ENCODE results near the gene SLC12A2. TPM values are rescaled to one million over a fixed set of nuclear protein-coding genes. Genes with fewer than 3 reads are reported as not detected.
A peak's percentile ranks its signal among the peaks of the same experiment; 100 is the strongest.

The SLC12A2 gene
- total RNA-seq, 4 donors from 2014 or later: 21.9 to 78.6 (median 22.2) TPM

DNA sequence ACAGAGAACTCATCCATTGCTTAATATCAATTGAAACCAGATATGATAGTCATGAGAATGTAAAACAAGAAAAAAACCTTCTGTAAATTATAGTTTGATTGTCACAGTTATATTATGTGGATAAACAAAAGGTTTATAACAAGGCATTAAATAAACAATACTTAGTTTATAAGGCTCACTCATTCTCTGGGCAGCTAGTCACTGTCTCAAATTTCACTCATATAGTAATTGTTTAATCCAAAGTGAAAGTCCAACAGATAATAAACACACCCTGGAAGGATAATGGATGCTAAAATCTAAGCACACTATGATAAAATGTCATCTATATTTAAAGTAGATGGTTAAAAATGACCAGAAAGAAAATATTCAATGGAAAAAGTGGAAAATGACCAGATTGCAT is 30.8 kb upstream of the SLC12A2 start:
- intact Hi-C loops (cut with DNase I; ENCODE audit: low total_unique reads): no loop called here
- Histone ChIP-seq H3K4me3 (no peak overlapping the region), H3K9me3 (no peaks in the 10 kb centered on the region), H3K27ac (no peak overlapping the region), H3K27me3 (no peaks in the 10 kb centered on the region), H3K4me1 (no peaks in the 10 kb centered on the region), H3K36me3 (no peaks in the 10 kb centered on the region)
- no peak for TF ChIP-seq POLR2A (IDR thresholded peaks at IDR 0.05)
- no peak for TF ChIP-seq CTCF (IDR thresholded peaks at IDR 0.05)
- no peak for DNase-seq

GRCh38 chr5:128053291-128053954 is 30.1 kb upstream of the SLC12A2 start:
- no peaks in the 10 kb centered on the region for H3K36me3 ChIP-seq
- no peak for DNase-seq
- no peaks in the 10 kb centered on the region for H3K4me1 ChIP-seq
- TF ChIP-seq CTCF (IDR thresholded peaks at IDR 0.05) (no peak), POLR2A (IDR thresholded peaks at IDR 0.05) (no peak)
- intact Hi-C loops (cut with DNase I; ENCODE audit: low total_unique reads): no loop called here
- no peaks in the 10 kb centered on the region for H3K27me3 ChIP-seq
- no peak overlapping the region for H3K27ac ChIP-seq
- H3K4me3 ChIP-seq: no peak overlapping the region
- H3K9me3 ChIP-seq: no peaks in the 10 kb centered on the region

DNA sequence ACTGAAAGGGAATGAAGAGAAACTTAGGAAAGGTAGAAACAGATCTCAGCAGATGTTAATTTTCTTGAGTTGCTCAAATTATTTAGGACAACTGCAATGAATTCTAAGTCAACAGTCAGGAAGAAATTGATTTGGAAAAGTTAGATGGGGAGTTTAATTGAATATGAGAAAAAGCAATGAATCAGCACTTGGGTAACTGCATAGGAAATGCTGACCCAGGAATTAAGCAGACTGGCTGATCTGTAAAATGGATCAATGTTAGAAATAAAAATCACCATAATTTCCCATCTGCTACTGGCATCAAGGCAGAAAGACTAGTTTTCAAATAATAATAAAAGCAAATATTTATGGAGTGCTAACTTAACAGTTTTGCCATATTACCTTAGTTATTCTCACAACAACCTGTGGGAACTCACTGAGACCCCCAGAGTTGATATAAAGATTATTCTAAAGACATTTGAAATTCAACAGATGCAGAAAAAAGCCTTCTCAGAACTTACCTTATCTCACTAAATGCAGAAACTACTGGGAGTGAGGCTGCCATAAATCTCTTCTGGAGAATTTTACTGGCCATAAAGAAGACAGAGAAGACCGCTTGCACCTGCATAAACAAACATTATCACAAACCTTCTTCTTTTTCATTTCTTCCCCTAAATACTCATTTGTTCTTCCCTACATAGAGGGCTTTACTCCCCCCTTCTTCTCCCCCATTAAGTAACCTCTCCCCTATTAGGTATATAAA is 22.8 kb upstream of the SLC12A2 start:
- TF ChIP-seq POLR2A (IDR thresholded peaks at IDR 0.05) (no peak), CTCF (IDR thresholded peaks at IDR 0.05) (no peak)
- peak overlapping the region in 1 of 2 donors; percentile 27 for H3K27ac ChIP-seq
- intact Hi-C loops (cut with DNase I; ENCODE audit: low total_unique reads): no loop called here
- H3K27me3 ChIP-seq: no peaks in the 10 kb centered on the region
- H3K9me3 ChIP-seq: no peaks in the 10 kb centered on the region
- DNase-seq: no peak
- no peak overlapping the region for H3K4me3 ChIP-seq
- H3K4me1 ChIP-seq: no peaks in the 10 kb centered on the region
- H3K36me3 ChIP-seq: no peaks in the 10 kb centered on the region

DNA sequence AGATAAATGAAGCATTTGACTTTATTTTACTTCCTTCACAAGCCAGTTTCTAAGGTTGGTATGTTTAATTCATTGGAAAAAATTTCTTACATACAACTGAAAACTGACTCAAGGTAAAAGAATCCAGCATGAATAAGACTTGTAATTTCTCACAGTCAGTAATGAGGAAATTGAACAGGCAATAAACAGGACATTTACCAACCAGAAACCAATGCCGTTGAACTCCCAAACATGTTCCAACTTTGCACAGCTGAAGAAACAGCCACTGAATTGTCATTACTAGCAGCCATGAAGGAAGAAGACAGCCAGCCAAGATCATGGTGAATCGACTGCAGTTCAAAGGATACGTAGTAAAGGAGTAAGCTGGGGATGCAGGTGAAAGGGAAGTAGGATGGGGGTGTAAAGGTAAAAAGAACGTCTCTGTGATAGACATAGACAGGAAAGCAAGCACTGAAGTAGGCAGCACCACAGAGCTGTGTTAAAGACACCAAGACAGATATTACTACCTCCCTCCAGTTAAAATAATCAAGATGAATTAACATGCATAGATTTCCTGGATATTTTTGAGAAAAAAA is 21.3 kb upstream of the SLC12A2 start:
- no peak for TF ChIP-seq POLR2A (IDR thresholded peaks at IDR 0.05)
- TF ChIP-seq CTCF (IDR thresholded peaks at IDR 0.05): no peak
- no peaks in the 10 kb centered on the region for H3K4me1 ChIP-seq
- H3K27ac ChIP-seq: no peak overlapping the region
- DNase-seq: no peak
- no peaks in the 10 kb centered on the region for H3K36me3 ChIP-seq
- no peak overlapping the region for H3K4me3 ChIP-seq
- intact Hi-C loops (cut with DNase I; ENCODE audit: low total_unique reads): no loop called here
- no peaks in the 10 kb centered on the region for H3K27me3 ChIP-seq
- no peaks in the 10 kb centered on the region for H3K9me3 ChIP-seq

- Histone ChIP-seq H3K4me3 (no peak overlapping the region), H3K36me3 (no peaks in the 10 kb centered on the region), H3K9me3 (no peaks in the 10 kb centered on the region), H3K4me1 (no peaks in the 10 kb centered on the region), H3K27ac (no peak overlapping the region), H3K27me3 (no peaks in the 10 kb centered on the region)
- intact Hi-C loops (cut with DNase I; ENCODE audit: low total_unique reads): loop anchor here (10.0 kb wide), 1 partner anchor 1029 kb away; no protein-coding TSS in a partner anchor
- TF ChIP-seq POLR2A (IDR thresholded peaks at IDR 0.05) (no peak), CTCF (IDR thresholded peaks at IDR 0.05) (no peak)
- DNase-seq: no peak
Observed at GRCh38 chr5:128074171-128074570, 9.4 kb upstream of the SLC12A2 start.

Measured in uterus (tissue), 4 donors.